Measurements from ENCODE around the gene ERCC8.

GRCh38 chr5:60872892-60873291 is 72.0 kb downstream of the ERCC8 start:
- TF ChIP-seq HDAC6 (IDR thresholded peaks at IDR 0.05; ENCODE audit: unreplicated experiment) (no peak), USF2 (IDR thresholded peaks at IDR 0.05; ENCODE audit: borderline replicate concordance, low read depth, low read length) (no peak), EZH2 (IDR thresholded peaks at IDR 0.05; ENCODE audit: borderline replicate concordance, control insufficient read depth, low read depth, low read length) (no peak), NRF1 (conservative IDR thresholded peaks at IDR 0.05; ENCODE audit: low read depth, low read length) (no peak), ZNF274 (IDR thresholded peaks at IDR 0.05; ENCODE audit: insufficient read depth, insufficient read length) (no peak), POLR2A (IDR thresholded peaks at IDR 0.05; ENCODE audit: low read depth, low read length) (no peak), MAX (IDR thresholded peaks at IDR 0.05; ENCODE audit: low read depth, low read length) (no peak), CTCF (IDR thresholded peaks at IDR 0.05 in 2 of 3, conservative IDR thresholded peaks at IDR 0.05 in 1 of 3; ENCODE audit: control insufficient read depth in 2 of 3, extremely low read depth in 1 of 3, insufficient read depth in 1 of 3, low read depth in 3 of 3, low read length in 3 of 3) (no peak), SMAD1 (IDR thresholded peaks at IDR 0.05; ENCODE audit: low read depth, partially characterized antibody) (no peak), RELA (IDR thresholded peaks at IDR 0.05; ENCODE audit: borderline replicate concordance, partially characterized antibody) (no peak), BCL11A (IDR thresholded peaks at IDR 0.05; ENCODE audit: low read depth, low read length) (no peak), SMC3 (IDR thresholded peaks at IDR 0.05; ENCODE audit: borderline replicate concordance, low read length) (no peak)
